Measurements from ENCODE around the gene CPNE7. TPM values are rescaled to one million over a fixed set of nuclear protein-coding genes. Genes with fewer than 3 reads are reported as not detected.

CPNE7 gene
- total and polyA plus RNA-seq, 2 of the 8 experiments (the other 6 are each of a cell fraction or from before 2014, with no cell fraction given), result 10.0 to 23.7 TPM

GRCh38 chr16:89544713-89545043 lies 30.9 kb upstream of the CPNE7 start:
- Histone ChIP-seq H2BK20ac (ENCODE audit: low read length) (no peak overlapping the region), H4K5ac (ENCODE audit: insufficient read length, low read depth, low read length) (no peak overlapping the region), H4K91ac (replicated peaks; ENCODE audit: insufficient read length, low read length) (no peak overlapping the region), H3K9ac (replicated peaks in 1 of 4; ENCODE audit: extremely low read depth in 1 of 4, low read depth in 3 of 4, low read length in 3 of 4) (no peak overlapping the region), H3K4me1 (replicated peaks in 1 of 4; ENCODE audit: control insufficient read depth in 3 of 4, insufficient read depth in 4 of 4, low read length in 3 of 4) (no peaks in the 10 kb centered on the region), H2AK5ac (ENCODE audit: low read depth, low read length) (no peak overlapping the region), H2AFZ (ENCODE audit: low read length) (no peak overlapping the region), H3K36me3 (ENCODE audit: control insufficient read depth in 2 of 4, insufficient read depth in 4 of 4, low read length in 3 of 4) (peaks cover 15 to 40% (median 25%) of the 10 kb centered on the region in 4 experiments), H3K79me2 (ENCODE audit: control insufficient read depth in 1 of 2, insufficient read depth in 2 of 2, low read length in 2 of 2) (no peaks in the 10 kb centered on the region), H3K27ac (ENCODE audit: low read depth, low read length) (no peak overlapping the region; the same call in 1 of the 2 replicates), H3K23ac (ENCODE audit: insufficient read length) (no peak overlapping the region), H4K20me1 (replicated peaks in 1 of 2; ENCODE audit: control insufficient read depth in 1 of 2, insufficient read depth in 2 of 2, low read length in 2 of 2) (peaks cover 0 to 8% of the 10 kb centered on the region in 2 experiments), H3K4me2 (ENCODE audit: insufficient read depth in 1 of 2, low read depth in 2 of 2, low read length in 2 of 2) (no peak overlapping the region), H3K14ac (ENCODE audit: insufficient read length) (no peak overlapping the region), H3K79me1 (ENCODE audit: low read depth, low read length) (peaks cover 4% of the 10 kb centered on the region; the same call in 1 of the 2 replicates), H3K23me2 (ENCODE audit: low read depth, low read length) (no peaks in the 10 kb centered on the region), H3K9me3 (ENCODE audit: insufficient read depth in 2 of 2, low read depth in 1 of 2, low read length in 1 of 2) (no peaks in the 10 kb centered on the region), H3K27me3 (replicated peaks in 1 of 4; ENCODE audit: control insufficient read depth in 3 of 4, extremely low read depth in 1 of 4, insufficient read depth in 3 of 4, low read length in 3 of 4) (no peaks in the 10 kb centered on the region), H3K4ac (replicated peaks; ENCODE audit: insufficient read length, low read depth, low read length) (no peak overlapping the region), H2BK120ac (replicated peaks; ENCODE audit: low read depth, low read length) (no peak overlapping the region), H2BK12ac (ENCODE audit: low read depth, low read length) (no peak overlapping the region), H3K56ac (replicated peaks; ENCODE audit: insufficient read length, low read depth, low read length) (no peak overlapping the region), H2BK15ac (ENCODE audit: low read length) (no peak overlapping the region), H4K8ac (ENCODE audit: extremely low read depth, insufficient read depth, low read length) (no peak overlapping the region), H3K4me3 (ENCODE audit: extremely low read depth in 1 of 4, insufficient read depth in 2 of 4, low read depth in 3 of 4, low read length in 4 of 4) (no peak overlapping the region), H2BK5ac (ENCODE audit: low read depth, low read length) (no peak overlapping the region), H3K18ac (ENCODE audit: extremely low read depth, low read length) (no peak overlapping the region)
- FAIRE-seq, result no peak
- WGBS, 2 experiments (ENCODE audit: extremely low coverage in 1 of 2, insufficient coverage in 1 of 2, insufficient read length in 1 of 2, insufficient replicate concordance in 2 of 2, low coverage in 1 of 2, low lambda C conversion rate in 2 of 2, missing lambda C conversion rate in 1 of 2), result 88% methylated on average over 13 of the region's 13 CpGs; no CpG with 5 or more reads in 1 of the 2 experiments
- no peak for DNase-seq (ENCODE audit: low read depth in 1 of 2, low spot score in 2 of 2)
- no peak for TF ChIP-seq POU5F1 (IDR thresholded peaks at IDR 0.05; ENCODE audit: low read depth, low read length)
- no peak for TF ChIP-seq SP1 (IDR thresholded peaks at IDR 0.05; ENCODE audit: low read depth, low read length)
- ChIA-PET POLR2A (ENCODE audit: partially characterized antibody) (interaction anchor here (1.5 kb wide), 1 partner anchor 19 kb away, joined by 3 read pairs; no protein-coding TSS in a partner anchor), CTCF (ENCODE audit: partially characterized antibody) (no interaction called here)

All from H1 (cell line).